IgD-negative memory B cell (primary cell): ENCODE measurements around the gene RPS3. TPM values are rescaled to one million over a fixed set of nuclear protein-coding genes. Genes with fewer than 3 reads are reported as not detected.
A peak's percentile ranks its signal among the peaks of the same experiment; 100 is the strongest.

ENCODE experiments used
- H3K27ac Mint-ChIP-seq, 3 donors: one replicate each; pipeline ENCODE4 v1.8.0; 2020 to 2022; ENCODE audit warnings: mild to moderate bottlenecking in 3 of 3, mixed read lengths in 3 of 3, moderate library complexity in 1 of 3
- H3K27me3 Mint-ChIP-seq: one replicate; pipeline ENCODE4 v1.8.0; 2021; ENCODE audit warnings: mixed read lengths
- H3K36me3 Mint-ChIP-seq: one replicate; pipeline ENCODE4 v1.8.0; 2020; ENCODE audit warnings: mild to moderate bottlenecking, mixed read lengths
- H3K4me1 Mint-ChIP-seq, 3 donors: one replicate each; pipeline ENCODE4 v1.8.0; 2020 to 2022; ENCODE audit warnings: mixed read lengths in 3 of 3, mild to moderate bottlenecking in 1 of 3
- H3K4me3 Mint-ChIP-seq, 4 donors: one replicate each; pipeline ENCODE4 v1.8.0; 2020 to 2022; ENCODE audit warnings: mild to moderate bottlenecking in 4 of 4, mixed read lengths in 4 of 4, moderate library complexity in 3 of 4
- H3K9me3 Mint-ChIP-seq, 3 donors: one replicate each; pipeline ENCODE4 v1.8.0; 2020 to 2021; ENCODE audit warnings: mixed read lengths in 3 of 3, mild to moderate bottlenecking in 1 of 3
- polyA plus RNA-seq: library from polyadenylated mRNA; unstranded; fragments of 300-500 nt; fragmentation: Illumina TruSeq; gene quantifications from one replicate; pipeline ENCODE4 v1.2.3, GENCODE V29; 2021

RPS3 gene
- polyA plus RNA-seq, 1 donor from 2014 or later = 4,911 TPM

GRCh38 chr11:75432911-75433321, 33.6 kb downstream of the RPS3 start, which contains the start of gene KLHL35:
KLHL35 (minus strand) TSS chr11:75433203; CDS start chr11:75430629, 2,574 bp downstream.
- peaks cover 28% of the 10 kb centered on the region for H3K27me3 Mint-ChIP-seq
- peaks cover 6 to 17% (median 10%) of the 10 kb centered on the region in 3 donors for H3K4me1 Mint-ChIP-seq
- peaks cover 0 to 2% (median 0%) of the 10 kb centered on the region in 3 donors for H3K9me3 Mint-ChIP-seq
- peak within 1 kb of the TSS in 1 of 3 donors; percentile 14 for H3K27ac Mint-ChIP-seq
- peaks cover 1% of the 10 kb centered on the region for H3K36me3 Mint-ChIP-seq
- peak within 1 kb of the TSS in 1 of 4 donors; percentile 82 for H3K4me3 Mint-ChIP-seq

GRCh38 chr11:75433443-75433842, 34.1 kb downstream of the RPS3 start:
- Mint-ChIP-seq H3K4me3 (peak overlapping the region in 1 of 4 donors; percentile 13), H3K9me3 (peaks cover 0 to 2% (median 0%) of the 10 kb centered on the region in 3 donors), H3K27me3 (peaks cover 26% of the 10 kb centered on the region), H3K4me1 (peaks cover 6 to 12% (median 10%) of the 10 kb centered on the region in 3 donors), H3K36me3 (peaks cover 1% of the 10 kb centered on the region), H3K27ac (no peak overlapping the region)

- peaks cover 4 to 10% (median 10%) of the 10 kb centered on the region in 3 donors for H3K4me1 Mint-ChIP-seq
- peaks cover 3% of the 10 kb centered on the region for H3K36me3 Mint-ChIP-seq
- H3K27me3 Mint-ChIP-seq = peaks cover 22% of the 10 kb centered on the region
Observed at GRCh38 chr11:75434051-75434450, 34.7 kb downstream of the RPS3 start.

GRCh38 chr11:75434886-75435570, 35.7 kb downstream of the RPS3 start:
- Mint-ChIP-seq H3K36me3 (peaks cover 3% of the 10 kb centered on the region), H3K4me3 (no peak overlapping the region), H3K9me3 (no peaks in the 10 kb centered on the region), H3K27ac (peak overlapping the region in 1 of 3 donors; percentile 51), H3K27me3 (peaks cover 17% of the 10 kb centered on the region), H3K4me1 (peaks cover 4 to 7% (median 5%) of the 10 kb centered on the region in 3 donors)

More at GRCh38 chr11:75434051-75434450, 34.7 kb downstream of the RPS3 start:
- no peaks in the 10 kb centered on the region for H3K9me3 Mint-ChIP-seq
- no peak overlapping the region for H3K4me3 Mint-ChIP-seq
- H3K27ac Mint-ChIP-seq = no peak overlapping the region

GRCh38 chr11:75435571-75435925, 36.2 kb downstream of the RPS3 start:
- H3K36me3 Mint-ChIP-seq = peaks cover 2% of the 10 kb centered on the region
- peak overlapping the region in 1 of 3 donors; percentile 51 for H3K27ac Mint-ChIP-seq
- peaks cover 16% of the 10 kb centered on the region for H3K27me3 Mint-ChIP-seq
- H3K4me3 Mint-ChIP-seq = no peak overlapping the region
- peaks cover 3 to 5% (median 4%) of the 10 kb centered on the region in 3 donors for H3K4me1 Mint-ChIP-seq
- no peaks in the 10 kb centered on the region for H3K9me3 Mint-ChIP-seq

GRCh38 chr11:75436806-75437205, 37.5 kb downstream of the RPS3 start:
- no peak overlapping the region for H3K27ac Mint-ChIP-seq
- peaks cover 1% of the 10 kb centered on the region for H3K36me3 Mint-ChIP-seq
- no peak overlapping the region for H3K4me3 Mint-ChIP-seq
- H3K4me1 Mint-ChIP-seq = peaks cover 0 to 2% (median 0%) of the 10 kb centered on the region in 3 donors
- H3K27me3 Mint-ChIP-seq = peaks cover 5% of the 10 kb centered on the region
- no peaks in the 10 kb centered on the region for H3K9me3 Mint-ChIP-seq

GRCh38 chr11:75437966-75438659, 38.8 kb downstream of the RPS3 start:
- Mint-ChIP-seq H3K27ac (no peak overlapping the region), H3K4me3 (no peak overlapping the region), H3K4me1 (peaks cover 0 to 2% (median 0%) of the 10 kb centered on the region in 3 donors), H3K27me3 (peaks cover 2% of the 10 kb centered on the region), H3K36me3 (peaks cover 1% of the 10 kb centered on the region), H3K9me3 (no peaks in the 10 kb centered on the region)

GRCh38 chr11:75439026-75439425, 39.7 kb downstream of the RPS3 start:
- H3K27me3 Mint-ChIP-seq = no peaks in the 10 kb centered on the region
- peaks cover 3% of the 10 kb centered on the region for H3K36me3 Mint-ChIP-seq
- H3K9me3 Mint-ChIP-seq = no peaks in the 10 kb centered on the region
- H3K27ac Mint-ChIP-seq = no peak overlapping the region
- H3K4me3 Mint-ChIP-seq = no peak overlapping the region
- peaks cover 0 to 2% (median 0%) of the 10 kb centered on the region in 3 donors for H3K4me1 Mint-ChIP-seq

- no peaks in the 10 kb centered on the region for H3K9me3 Mint-ChIP-seq
- H3K27ac Mint-ChIP-seq = peak overlapping the region in 1 of 3 donors; percentile 82
Observed at GRCh38 chr11:75439495-75440120, 40.3 kb downstream of the RPS3 start.

GRCh38 chr11:75440960-75441803, 41.9 kb downstream of the RPS3 start:
- Mint-ChIP-seq H3K27ac (no peak overlapping the region), H3K4me3 (no peak overlapping the region), H3K9me3 (no peaks in the 10 kb centered on the region)

More at GRCh38 chr11:75439495-75440120, 40.3 kb downstream of the RPS3 start:
- Mint-ChIP-seq H3K36me3 (peaks cover 3% of the 10 kb centered on the region), H3K4me3 (no peak overlapping the region), H3K4me1 (peaks cover 0 to 2% (median 0%) of the 10 kb centered on the region in 3 donors), H3K27me3 (no peaks in the 10 kb centered on the region)

GRCh38 chr11:75441804-75442132, 42.5 kb downstream of the RPS3 start:
- Mint-ChIP-seq H3K4me1 (peaks cover 0 to 2% (median 0%) of the 10 kb centered on the region in 3 donors), H3K36me3 (peaks cover 3% of the 10 kb centered on the region), H3K4me3 (no peak overlapping the region), H3K27me3 (no peaks in the 10 kb centered on the region), H3K27ac (no peak overlapping the region), H3K9me3 (no peaks in the 10 kb centered on the region)

More at GRCh38 chr11:75440960-75441803, 41.9 kb downstream of the RPS3 start:
- Mint-ChIP-seq H3K4me1 (peaks cover 0 to 2% (median 0%) of the 10 kb centered on the region in 3 donors), H3K36me3 (peaks cover 3% of the 10 kb centered on the region), H3K27me3 (no peaks in the 10 kb centered on the region)

- Mint-ChIP-seq H3K9me3 (no peaks in the 10 kb centered on the region), H3K4me3 (no peak overlapping the region), H3K27ac (no peak overlapping the region), H3K4me1 (peaks cover 0 to 2% (median 0%) of the 10 kb centered on the region in 3 donors), H3K27me3 (no peaks in the 10 kb centered on the region), H3K36me3 (peaks cover 3% of the 10 kb centered on the region)
Observed at GRCh38 chr11:75442161-75442885, 43.0 kb downstream of the RPS3 start.

GRCh38 chr11:75443043-75443442, 43.7 kb downstream of the RPS3 start:
- peaks cover 3% of the 10 kb centered on the region for H3K36me3 Mint-ChIP-seq
- peaks cover 0 to 2% (median 0%) of the 10 kb centered on the region in 3 donors for H3K4me1 Mint-ChIP-seq
- H3K4me3 Mint-ChIP-seq = no peak overlapping the region
- no peaks in the 10 kb centered on the region for H3K27me3 Mint-ChIP-seq
- no peaks in the 10 kb centered on the region for H3K9me3 Mint-ChIP-seq
- H3K27ac Mint-ChIP-seq = no peak overlapping the region
